OCI-LY3 (cell line): ENCODE measurements around the gene ASIC4.

Experiments used
- H2AFZ ChIP-seq: fragments of 200-600, 300-600 bp; shearing (Covaris generic); 2 replicates; pipeline ENCODE4 v1.6.0; 2014; ENCODE audit warnings: antibody characterized with exemption, low read depth, low read length
- H3K27ac ChIP-seq: fragments of 200-600, 300-600 bp; sonication (generic); 2 replicates; pipeline ENCODE4 v1.5.1; 2014; ENCODE audit warnings: mild to moderate bottlenecking, low read length, moderate library complexity, mixed read lengths
- H3K27me3 ChIP-seq: fragments of 200-600, 300-600 bp; sonication (generic); 2 replicates; pipeline ENCODE4 v1.6.1; 2014; ENCODE audit warnings: low read depth, low read length, mixed read lengths
- H3K36me3 ChIP-seq: fragments of 200-600, 300-600 bp; sonication (generic); replicated peaks from 2 replicates; pipeline ENCODE3; 2014; ENCODE audit warnings: low read depth, low read length, mixed read lengths
- H3K4me1 ChIP-seq: fragments of 300-600, 200-600 bp; sonication (generic); 2 replicates; pipeline ENCODE4 v1.6.1; 2014; ENCODE audit warnings: low read length, mixed read lengths
- H3K4me2 ChIP-seq: fragments of 200-600, 300-600 bp; sonication (generic); 2 replicates; pipeline ENCODE4 v1.6.1; 2014; ENCODE audit warnings: low read length, mixed read lengths
- H3K4me3 ChIP-seq: fragments of 300-600, 200-600 bp; sonication (generic); 2 replicates; pipeline ENCODE4 v1.5.1; 2014; ENCODE audit warnings: antibody characterized with exemption, mild to moderate bottlenecking, low read length, moderate library complexity
- H3K79me2 ChIP-seq: fragments of 300-600, 200-600 bp; shearing (Covaris generic); 2 replicates; pipeline ENCODE4 v1.6.1; 2014; ENCODE audit warnings: mild to moderate bottlenecking, low read length, mixed read lengths
- H3K9ac ChIP-seq: fragments of 300-600, 200-600 bp; shearing (Covaris generic); 2 replicates; pipeline ENCODE4 v1.6.0; 2014; ENCODE audit warnings: mild to moderate bottlenecking, low read length, moderate library complexity
- H3K9me3 ChIP-seq: fragments of 200-600, 300-600 bp; shearing (Covaris generic); 2 replicates; pipeline ENCODE4 v1.6.1; 2014; ENCODE audit warnings: low read length, mixed read lengths; ENCODE audit not compliant: insufficient read depth
- H4K20me1 ChIP-seq: fragments of 200-600, 300-600 bp; sonication (generic); 2 replicates; pipeline ENCODE4 v1.6.1; 2016; ENCODE audit warnings: low read length, mixed read lengths; ENCODE audit not compliant: insufficient read depth
- EZH2phosphoT487 ChIP-seq: fragments of 200-600 bp; shearing (Covaris generic); IDR thresholded peaks from 2 replicates; pipeline ENCODE4 v1.6.1; 2018; ENCODE audit warnings: antibody characterized with exemption, mixed run types, low read depth
- TF ChIP-seq, protein P1 (sequence below): fragments of 200-600, 300-600 bp; sonication (generic); IDR thresholded peaks from 2 replicates; pipeline ENCODE4 v1.5.1; 2014; ENCODE audit warnings: antibody characterized with exemption, low read length, low read depth

The ASIC4 gene

DNA sequence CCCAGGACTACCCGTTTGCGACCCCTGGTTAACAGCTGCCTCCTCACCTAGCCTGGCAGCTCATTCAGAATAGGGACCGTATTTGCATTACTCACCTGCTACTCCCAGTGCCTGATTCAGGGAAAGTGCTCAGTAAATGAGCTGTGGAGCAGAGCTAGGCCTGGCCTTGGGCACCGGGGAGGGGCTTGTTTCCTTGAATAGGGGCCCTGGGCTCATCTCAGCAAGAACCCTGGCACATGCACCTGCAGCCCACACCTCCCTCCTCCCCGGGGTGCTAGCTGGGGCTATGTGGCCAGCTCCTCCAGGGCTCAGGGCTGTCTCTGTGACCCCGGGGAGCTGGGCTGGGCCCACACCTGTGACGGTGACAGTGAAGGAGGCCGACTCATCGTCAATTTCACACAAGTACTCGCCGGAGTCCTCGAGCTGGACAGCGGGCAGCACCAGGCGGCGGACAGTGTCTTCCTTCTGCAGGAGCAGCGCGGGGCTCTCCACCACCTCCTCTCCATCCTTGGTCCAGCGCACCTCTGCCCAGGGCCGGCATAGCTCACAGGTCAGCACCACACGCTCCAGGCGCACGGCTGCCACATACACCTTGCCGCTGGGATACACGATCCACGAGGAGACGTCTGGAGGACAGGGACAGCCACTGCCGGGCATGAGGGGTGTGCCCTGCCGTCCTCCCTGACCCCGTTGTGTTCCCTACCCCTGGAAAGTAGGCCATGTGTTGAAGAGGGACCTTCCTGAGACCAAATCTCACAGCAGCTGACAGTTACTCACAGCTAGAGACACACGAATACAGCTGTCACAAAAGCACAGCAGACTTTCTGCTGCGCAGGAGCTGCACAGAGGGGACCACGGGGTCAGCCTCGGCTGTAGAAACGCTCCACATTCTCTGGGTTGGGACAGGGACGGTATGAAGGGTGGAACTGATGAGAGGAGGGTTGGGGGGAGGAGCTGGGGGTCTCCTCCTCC lies 48.1 kb downstream of the ASIC4 start:
- H3K9ac ChIP-seq, result no peak overlapping the region

DNA sequence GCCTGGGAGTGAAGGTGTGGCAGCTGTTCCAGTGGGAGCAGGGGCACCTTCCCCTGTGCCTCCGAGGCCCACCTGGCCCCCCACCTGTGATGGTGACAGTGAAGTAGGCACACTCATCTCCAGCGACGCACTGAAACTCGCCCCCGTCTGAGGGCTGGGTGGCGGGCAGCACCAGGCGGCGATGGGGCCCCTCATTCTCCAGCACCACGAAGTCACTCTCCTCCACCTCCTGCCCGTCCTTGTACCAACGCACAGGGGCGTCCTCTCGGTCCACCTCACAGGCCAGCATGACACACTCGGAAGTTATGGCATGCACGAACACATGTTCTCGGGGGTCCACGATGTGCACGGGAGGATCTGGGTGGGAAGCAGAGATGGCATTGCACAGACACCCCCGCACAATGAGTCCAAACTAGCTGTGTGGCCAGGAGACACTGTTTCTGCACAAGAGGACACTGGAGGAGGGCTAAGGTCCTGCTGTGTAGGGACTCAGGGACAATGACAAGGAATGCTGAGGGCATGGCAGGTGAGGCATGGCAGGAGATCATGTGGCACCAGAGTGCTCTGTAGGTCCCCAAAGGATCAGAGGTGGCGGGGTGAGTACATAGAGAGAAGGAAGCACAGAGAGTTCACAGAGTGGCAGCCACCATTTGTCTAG lies 49.1 kb downstream of the ASIC4 start:
- Histone ChIP-seq H2AFZ (no peak overlapping the region), H3K9ac (no peak overlapping the region)

More for the DNA sequence above, 48.1 kb downstream of the ASIC4 start:
- Histone ChIP-seq H3K4me1 (no peaks in the 10 kb centered on the region), H4K20me1 (no peaks in the 10 kb centered on the region), H3K4me3 (no peak overlapping the region), H3K36me3 (no peaks in the 10 kb centered on the region), H3K27ac (no peak overlapping the region), H3K79me2 (no peaks in the 10 kb centered on the region), H3K9me3 (no peaks in the 10 kb centered on the region), H3K27me3 (no peaks in the 10 kb centered on the region), H3K4me2 (no peak overlapping the region), H2AFZ (no peak overlapping the region)
- no peak for TF ChIP-seq EZH2phosphoT487
- TF ChIP-seq, protein P1, sequence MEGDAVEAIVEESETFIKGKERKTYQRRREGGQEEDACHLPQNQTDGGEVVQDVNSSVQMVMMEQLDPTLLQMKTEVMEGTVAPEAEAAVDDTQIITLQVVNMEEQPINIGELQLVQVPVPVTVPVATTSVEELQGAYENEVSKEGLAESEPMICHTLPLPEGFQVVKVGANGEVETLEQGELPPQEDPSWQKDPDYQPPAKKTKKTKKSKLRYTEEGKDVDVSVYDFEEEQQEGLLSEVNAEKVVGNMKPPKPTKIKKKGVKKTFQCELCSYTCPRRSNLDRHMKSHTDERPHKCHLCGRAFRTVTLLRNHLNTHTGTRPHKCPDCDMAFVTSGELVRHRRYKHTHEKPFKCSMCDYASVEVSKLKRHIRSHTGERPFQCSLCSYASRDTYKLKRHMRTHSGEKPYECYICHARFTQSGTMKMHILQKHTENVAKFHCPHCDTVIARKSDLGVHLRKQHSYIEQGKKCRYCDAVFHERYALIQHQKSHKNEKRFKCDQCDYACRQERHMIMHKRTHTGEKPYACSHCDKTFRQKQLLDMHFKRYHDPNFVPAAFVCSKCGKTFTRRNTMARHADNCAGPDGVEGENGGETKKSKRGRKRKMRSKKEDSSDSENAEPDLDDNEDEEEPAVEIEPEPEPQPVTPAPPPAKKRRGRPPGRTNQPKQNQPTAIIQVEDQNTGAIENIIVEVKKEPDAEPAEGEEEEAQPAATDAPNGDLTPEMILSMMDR, result no peak

DNA sequence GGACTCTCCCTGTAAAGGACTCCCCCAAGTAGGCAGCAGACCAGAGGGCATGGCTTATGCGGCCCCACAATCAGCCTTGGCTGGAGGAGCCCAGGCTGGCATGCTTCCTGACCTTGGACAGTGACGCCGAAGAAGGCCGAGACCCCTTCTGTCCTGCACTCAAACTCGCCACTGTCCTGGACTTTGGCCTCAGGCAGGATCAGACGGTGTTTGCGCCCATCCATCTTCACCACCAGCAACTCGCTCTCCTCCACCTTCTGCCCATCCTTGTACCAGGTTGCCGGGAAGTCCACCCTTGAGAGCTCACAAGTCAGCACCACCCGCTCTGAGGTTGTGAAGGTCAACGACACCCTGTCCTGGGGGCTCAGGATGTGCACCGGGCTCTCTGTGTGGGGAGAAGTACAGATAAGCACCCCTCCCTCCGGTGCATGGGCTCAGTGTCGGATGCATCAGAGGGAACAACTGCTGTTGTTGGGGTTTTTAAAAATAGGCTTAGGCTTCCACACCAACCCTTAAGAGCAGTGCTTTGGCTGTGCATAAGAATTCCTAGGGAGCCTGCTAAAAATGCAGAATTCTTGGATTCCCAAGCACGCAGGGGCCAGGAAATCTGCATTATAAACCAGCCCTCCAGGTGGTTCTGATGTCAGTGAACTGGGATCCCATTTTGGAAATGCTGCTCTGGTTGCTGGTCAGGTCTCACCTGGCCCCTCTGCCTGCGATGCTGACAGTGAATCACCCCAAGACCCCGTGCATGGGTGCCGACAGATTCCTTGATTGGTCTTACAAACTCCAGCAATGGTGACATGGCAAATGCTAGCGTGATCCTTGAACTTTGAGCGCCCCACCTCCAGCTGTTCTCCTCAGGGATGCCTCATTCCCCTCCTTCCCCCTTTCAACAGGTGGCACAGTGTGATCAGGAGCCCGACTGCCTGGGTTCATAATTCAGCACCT lies 51.1 kb downstream of the ASIC4 start:
- no peaks in the 10 kb centered on the region for H3K4me1 ChIP-seq
- no peaks in the 10 kb centered on the region for H3K79me2 ChIP-seq
- TF ChIP-seq, protein P1, result no peak
- TF ChIP-seq EZH2phosphoT487, result no peak
- no peaks in the 10 kb centered on the region for H4K20me1 ChIP-seq
- H3K9ac ChIP-seq, result no peak overlapping the region
- no peaks in the 10 kb centered on the region for H3K9me3 ChIP-seq
- H3K27ac ChIP-seq, result no peak overlapping the region
- no peak overlapping the region for H3K4me3 ChIP-seq
- H2AFZ ChIP-seq, result no peak overlapping the region
- no peak overlapping the region for H3K4me2 ChIP-seq
- no peaks in the 10 kb centered on the region for H3K27me3 ChIP-seq
- H3K36me3 ChIP-seq, result no peaks in the 10 kb centered on the region

More for the DNA sequence above, 49.1 kb downstream of the ASIC4 start:
- Histone ChIP-seq H3K79me2 (no peaks in the 10 kb centered on the region), H3K27ac (no peak overlapping the region), H4K20me1 (no peaks in the 10 kb centered on the region), H3K36me3 (no peaks in the 10 kb centered on the region), H3K27me3 (no peaks in the 10 kb centered on the region), H3K4me3 (no peak overlapping the region), H3K9me3 (no peaks in the 10 kb centered on the region), H3K4me1 (no peaks in the 10 kb centered on the region), H3K4me2 (no peak overlapping the region)
- no peak for TF ChIP-seq EZH2phosphoT487
- TF ChIP-seq, protein P1, result no peak
